Activated CD8-positive, alpha-beta T cell treated with anti-CD3 and anti-CD28 coated beads for 36 hours (primary cell): ENCODE results near the gene RPE. TPM values are rescaled to one million over a fixed set of nuclear protein-coding genes. Genes with fewer than 3 reads are reported as not detected.

Experiments used
- ATAC-seq: fragments of 200-7000 bp; cut with Tn5 transposase; one replicate; pipeline ENCODE4 v1.10.0; 2021; ENCODE audit warnings: mild to moderate bottlenecking, moderate library complexity
- CTCF ChIA-PET: fragments of 350-600 bp; sonication (Branson Sonifier 250); formaldehyde crosslinking; loops from one replicate; lab custom pipeline; 2021; ENCODE audit warnings: antibody characterized with exemption; lab: Charles Lee
- POLR2A ChIA-PET: fragments of 350-600 bp; sonication (Branson Sonifier 250); formaldehyde crosslinking; loops from one replicate; lab custom pipeline; 2021; ENCODE audit warnings: antibody characterized with exemption; lab: Charles Lee
- DNase-seq: peaks from one replicate; pipeline ENCODE4 v3.0.0-alpha.2; 2020
- H3K27ac Mint-ChIP-seq: one replicate; pipeline ENCODE4 v1.8.0; 2021; ENCODE audit warnings: mild to moderate bottlenecking, mixed read lengths
- H3K27me3 Mint-ChIP-seq: one replicate; pipeline ENCODE4 v1.8.0; 2021; ENCODE audit warnings: mixed read lengths
- H3K36me3 Mint-ChIP-seq: one replicate; pipeline ENCODE4 v1.8.0; 2021; ENCODE audit warnings: low read depth, mixed read lengths
- H3K4me1 Mint-ChIP-seq: one replicate; pipeline ENCODE4 v1.8.0; 2021; ENCODE audit warnings: low read depth, mixed read lengths
- H3K4me3 Mint-ChIP-seq: one replicate; pipeline ENCODE4 v1.8.0; 2021; ENCODE audit warnings: mild to moderate bottlenecking, moderate library complexity, mixed read lengths
- H3K9me3 Mint-ChIP-seq: one replicate; pipeline ENCODE4 v1.8.0; 2021; ENCODE audit warnings: mixed read lengths
- intact Hi-C: fragments of 100-400 bp; cut with micrococcal nuclease; formaldehyde crosslinking; loops from one replicate; pipeline ENCODE4 v1.10.0; 2022
- total RNA-seq, 2 experiments: library from RNA; stranded (reverse); gene quantifications; one replicate each; pipeline ENCODE4 v1.2.3, GENCODE V29; 2021
- TF ChIP-seq, protein P1 (sequence below): fragments of 200-600 bp; IDR thresholded peaks from one replicate; pipeline ENCODE4 v1.8.0; 2022; ENCODE audit warnings: antibody characterized with exemption, mild to moderate bottlenecking

The RPE gene
- total RNA-seq, 2 experiments from 2014 or later, result 55.9 to 58.1 TPM

DNA sequence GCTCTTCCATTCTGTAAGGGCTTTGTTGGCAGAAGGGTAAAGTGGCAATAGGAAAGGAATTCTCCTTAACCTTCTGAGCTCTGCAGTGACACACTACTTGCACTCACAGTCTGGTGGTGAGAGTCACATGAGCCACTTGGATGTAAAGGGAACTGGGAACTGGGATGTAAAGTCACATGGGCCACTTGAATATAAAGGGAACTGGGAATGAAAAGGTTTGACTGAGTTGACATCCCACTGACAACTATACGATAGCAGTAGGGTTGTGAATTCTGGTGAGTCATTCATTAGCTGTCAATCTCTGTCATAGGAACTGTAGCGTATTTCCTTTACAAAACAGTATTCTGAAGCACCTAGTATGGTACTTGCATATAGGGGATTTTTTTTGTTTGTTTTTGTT is 5.5 kb downstream of the RPE start:
- ChIA-PET CTCF (interaction anchor here (1.5 kb wide), 1 partner anchor 188 kb away, joined by 8 read pairs; no protein-coding TSS in a partner anchor), POLR2A (interaction anchor here (0.7 kb wide), 1 partner anchor 1172 kb away, joined by 3 read pairs; no protein-coding TSS in a partner anchor)
- H3K36me3 Mint-ChIP-seq, result peaks cover 46% of the 10 kb centered on the region
- no peaks in the 10 kb centered on the region for H3K9me3 Mint-ChIP-seq
- no peak overlapping the region for H3K27ac Mint-ChIP-seq
- no peak for DNase-seq
- H3K4me1 Mint-ChIP-seq, result peaks cover 64% of the 10 kb centered on the region
- intact Hi-C loops, result no loop called here
- no peak overlapping the region for H3K4me3 Mint-ChIP-seq
- ATAC-seq, result no peak
- TF ChIP-seq, protein P1, sequence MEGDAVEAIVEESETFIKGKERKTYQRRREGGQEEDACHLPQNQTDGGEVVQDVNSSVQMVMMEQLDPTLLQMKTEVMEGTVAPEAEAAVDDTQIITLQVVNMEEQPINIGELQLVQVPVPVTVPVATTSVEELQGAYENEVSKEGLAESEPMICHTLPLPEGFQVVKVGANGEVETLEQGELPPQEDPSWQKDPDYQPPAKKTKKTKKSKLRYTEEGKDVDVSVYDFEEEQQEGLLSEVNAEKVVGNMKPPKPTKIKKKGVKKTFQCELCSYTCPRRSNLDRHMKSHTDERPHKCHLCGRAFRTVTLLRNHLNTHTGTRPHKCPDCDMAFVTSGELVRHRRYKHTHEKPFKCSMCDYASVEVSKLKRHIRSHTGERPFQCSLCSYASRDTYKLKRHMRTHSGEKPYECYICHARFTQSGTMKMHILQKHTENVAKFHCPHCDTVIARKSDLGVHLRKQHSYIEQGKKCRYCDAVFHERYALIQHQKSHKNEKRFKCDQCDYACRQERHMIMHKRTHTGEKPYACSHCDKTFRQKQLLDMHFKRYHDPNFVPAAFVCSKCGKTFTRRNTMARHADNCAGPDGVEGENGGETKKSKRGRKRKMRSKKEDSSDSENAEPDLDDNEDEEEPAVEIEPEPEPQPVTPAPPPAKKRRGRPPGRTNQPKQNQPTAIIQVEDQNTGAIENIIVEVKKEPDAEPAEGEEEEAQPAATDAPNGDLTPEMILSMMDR, result no peak
- no peaks in the 10 kb centered on the region for H3K27me3 Mint-ChIP-seq

DNA sequence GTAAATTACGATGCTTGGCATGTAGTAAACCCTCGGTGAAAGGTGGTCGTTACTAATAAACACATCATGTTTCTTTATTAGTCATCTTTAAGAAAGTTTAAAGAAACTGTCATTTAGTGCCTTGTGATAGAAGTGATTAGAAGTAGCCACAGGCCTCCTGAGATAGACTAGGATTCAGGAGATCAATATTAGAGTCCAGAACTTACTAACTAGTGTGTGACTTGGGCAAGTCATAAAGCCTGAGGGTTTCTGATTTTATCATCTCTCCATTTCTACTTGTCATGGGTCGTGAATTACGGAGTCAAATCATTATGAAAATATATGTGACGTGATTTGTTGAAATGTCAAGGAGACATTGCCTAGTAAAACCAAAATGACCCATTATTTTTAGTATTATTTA is 6.7 kb downstream of the RPE start:
- Mint-ChIP-seq H3K9me3 (no peaks in the 10 kb centered on the region), H3K4me3 (no peak overlapping the region), H3K36me3 (peaks cover 42% of the 10 kb centered on the region), H3K4me1 (peaks cover 56% of the 10 kb centered on the region), H3K27ac (no peak overlapping the region), H3K27me3 (no peaks in the 10 kb centered on the region)
- intact Hi-C loops, result no loop called here
- no peak for DNase-seq
- TF ChIP-seq, protein P1, result no peak
- ATAC-seq, result no peak
- CTCF ChIA-PET, result no interaction called here
- POLR2A ChIA-PET, result no interaction called here

DNA sequence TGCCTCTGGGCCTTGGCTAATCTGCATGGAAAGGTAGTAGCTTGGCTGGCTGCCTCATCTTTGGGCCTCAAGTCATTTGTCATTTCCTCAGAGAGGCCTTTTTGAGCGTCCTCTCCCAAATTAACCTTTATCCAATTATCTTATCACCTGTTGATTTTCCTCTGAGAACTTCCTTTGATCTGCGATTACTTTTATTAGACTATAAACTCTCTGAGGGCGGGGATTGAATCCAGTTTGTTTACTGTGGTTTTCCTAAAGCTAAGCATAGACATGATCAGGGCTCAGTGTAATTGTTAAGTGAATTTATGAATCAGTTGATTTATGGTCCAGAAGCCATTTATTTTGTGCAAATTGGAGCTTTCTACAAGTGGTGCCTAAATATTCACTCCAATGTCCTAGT is 7.5 kb downstream of the RPE start:
- intact Hi-C loops, result no loop called here
- no peak overlapping the region for H3K4me3 Mint-ChIP-seq
- DNase-seq (no peak), ATAC-seq (no peak)
- H3K36me3 Mint-ChIP-seq, result peaks cover 38% of the 10 kb centered on the region
- no peak overlapping the region for H3K27ac Mint-ChIP-seq
- peaks cover 49% of the 10 kb centered on the region for H3K4me1 Mint-ChIP-seq
- no peaks in the 10 kb centered on the region for H3K9me3 Mint-ChIP-seq
- CTCF ChIA-PET, result no interaction called here
- H3K27me3 Mint-ChIP-seq, result no peaks in the 10 kb centered on the region
- POLR2A ChIA-PET, result no interaction called here
- TF ChIP-seq, protein P1, result no peak

DNA sequence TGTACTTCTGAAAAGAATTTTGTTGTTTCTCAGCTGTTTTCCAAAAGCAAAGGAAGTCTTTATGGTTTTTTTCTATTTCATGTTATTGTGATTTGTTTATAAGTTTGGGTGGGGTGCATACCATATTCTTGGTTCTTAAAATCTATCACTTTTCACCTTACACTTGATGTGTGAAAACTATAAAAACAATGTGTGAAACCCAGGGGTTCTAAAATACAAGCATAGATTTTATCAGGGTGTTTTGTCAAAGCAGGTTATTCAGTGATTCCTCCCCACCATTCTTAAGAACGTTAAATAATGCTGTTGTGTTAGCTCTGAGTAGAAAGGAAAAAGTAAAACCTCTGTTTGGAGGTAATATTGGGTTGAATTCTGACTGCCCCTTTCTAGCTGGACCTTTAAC is 17.7 kb downstream of the RPE start:
- Mint-ChIP-seq H3K4me1 (no peaks in the 10 kb centered on the region), H3K27me3 (no peaks in the 10 kb centered on the region), H3K27ac (no peak overlapping the region), H3K9me3 (no peaks in the 10 kb centered on the region), H3K36me3 (peaks cover 41% of the 10 kb centered on the region), H3K4me3 (no peak overlapping the region)
- intact Hi-C loops, result no loop called here
- TF ChIP-seq, protein P1, result no peak
- ChIA-PET POLR2A (no interaction called here), CTCF (no interaction called here)
- no peak for ATAC-seq
- no peak for DNase-seq

DNA sequence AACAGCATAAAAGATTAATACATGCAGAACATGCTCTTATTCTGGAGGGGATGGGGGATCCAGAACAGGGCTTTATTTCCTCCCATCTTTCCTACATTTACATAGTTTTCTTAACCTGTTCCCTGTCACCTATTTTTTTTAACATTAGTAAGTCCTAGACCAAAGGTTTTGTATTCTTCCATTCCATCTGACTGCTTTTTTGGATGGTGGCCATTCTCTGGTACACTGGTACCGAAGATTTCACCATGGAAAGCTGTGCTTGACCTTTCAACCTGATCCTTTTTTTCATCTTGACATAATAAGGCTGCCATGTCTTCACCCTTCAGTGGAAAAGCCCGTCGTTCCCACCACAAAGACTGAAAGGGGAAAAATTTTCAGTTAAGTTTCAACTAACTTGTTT is 20.4 kb downstream of the RPE start:
- H3K4me3 Mint-ChIP-seq, result no peak overlapping the region
- TF ChIP-seq, protein P1, result no peak
- ChIA-PET POLR2A (no interaction called here), CTCF (no interaction called here)
- H3K27ac Mint-ChIP-seq, result no peak overlapping the region
- intact Hi-C loops, result no loop called here
- H3K4me1 Mint-ChIP-seq, result no peaks in the 10 kb centered on the region
- H3K9me3 Mint-ChIP-seq, result no peaks in the 10 kb centered on the region
- H3K36me3 Mint-ChIP-seq, result peaks cover 32% of the 10 kb centered on the region
- DNase-seq, result no peak
- no peaks in the 10 kb centered on the region for H3K27me3 Mint-ChIP-seq
- no peak for ATAC-seq
